Stomach (tissue), 9 donors: ENCODE results near the gene GNA14. TPM values are rescaled to one million over a fixed set of nuclear protein-coding genes. Genes with fewer than 3 reads are reported as not detected.

ENCODE experiments used
- DNase-seq, 2 donors: peaks; one replicate each; pipeline versions ENCODE4 v3.0.0 to v3.0.0-alpha.2; 2013 to 2019
- H3K27ac ChIP-seq, 5 donors: fragments of 200-600 bp in 4 of 5; sonication (generic) in 4 of 5; one replicate each; pipeline ENCODE4 v1.5.1; 2013 to 2019; ENCODE audit warnings: mild to moderate bottlenecking in 1 of 5, moderate library complexity in 1 of 5
- H3K27me3 ChIP-seq, 3 donors: fragments of 200-600 bp; sonication (generic); one replicate each; pipeline ENCODE4 v1.5.1; 2017 to 2019; ENCODE audit warnings: mixed run types in 1 of 3
- H3K36me3 ChIP-seq, 4 donors: fragments of 200-600 bp; sonication (generic); 1 replicate in 3 of 4; 2 replicates in 1 of 4; pipeline ENCODE4 v1.5.1; 2016 to 2019
- H3K4me1 ChIP-seq, 4 donors: fragments of 200-600 bp; sonication (generic); one replicate each; pipeline ENCODE4 v1.5.1; 2016 to 2019
- H3K4me3 ChIP-seq, 4 donors: fragments of 200-600 bp; sonication (generic) in 3 of 4; one replicate each; pipeline ENCODE4 v1.5.1; 2016 to 2019; ENCODE audit warnings: mild to moderate bottlenecking in 1 of 4
- H3K9me3 ChIP-seq, 4 donors: fragments of 200-600 bp; sonication (generic); one replicate each; pipeline ENCODE4 v1.5.1; 2016 to 2019
- CTCF ChIP-seq, 7 experiments: fragments of 450-650 bp in 4 of 7; fragments of 200-600 bp in 3 of 7; sonication (generic) in 3 of 7; IDR thresholded peaks; one replicate each; pipeline ENCODE4 v1.5.1; 2016 to 2019; ENCODE audit warnings: antibody characterized with exemption in 7 of 7, control low read depth in 2 of 7, mild to moderate bottlenecking in 1 of 7
- EP300 ChIP-seq: sonication (generic); formaldehyde crosslinking; IDR thresholded peaks from one replicate; pipeline ENCODE4 v1.6.1; 2017; ENCODE audit warnings: antibody characterized with exemption
- POLR2A ChIP-seq, 4 donors: fragments of 450-650 bp; IDR thresholded peaks; one replicate each; pipeline ENCODE4 v1.6.1; 2016; ENCODE audit warnings: antibody characterized with exemption in 4 of 4, control low read depth in 2 of 4, mild to moderate bottlenecking in 1 of 4, moderate library complexity in 1 of 4
- POLR2AphosphoS5 ChIP-seq, 3 donors: sonication (generic); formaldehyde crosslinking; IDR thresholded peaks; one replicate each; pipeline ENCODE4 v1.6.1; 2016; ENCODE audit warnings: antibody characterized with exemption in 3 of 3
- WGBS, 5 donors: extraction: QIAGEN DNeasy Blood & Tissue Kit in 3 of 5; methylation state at CpG; one replicate each; pipeline versions ENCODE4 v1.1.5 to v1.1.7; 2013 to 2018; 5-methylcytosine and 5-hydroxymethylcytosine counted together
- intact Hi-C: fragments of 100-400 bp; cut with DNase I; formaldehyde crosslinking; loops from one replicate; pipeline ENCODE4 v1.15.1; 2023; ENCODE audit warnings: low total_unique reads
- polyA plus RNA-seq, 3 donors: library from polyadenylated mRNA; stranded (reverse); fragments of 200-250 nt; gene quantifications; one replicate each; pipeline ENCODE4 v1.2.3, GENCODE V29; 2013
- total RNA-seq, 5 donors: library from RNA; depleted of rRNA; stranded (reverse); fragments of >200 nt; gene quantifications; one replicate each; pipeline versions ENCODE4 v1.1.0 to v1.2.3, GENCODE V29; 2014 to 2016
- donor health status: healthy with polysubstance abuse.
- donor health status: Bipolar disorder and iron deficiency.
- donor health status: healthy.

Gene GNA14
- total and polyA plus RNA-seq, 8 donors: 0.46 to 12.5 (median 1.3) TPM; not detected in 1

- Histone ChIP-seq H3K9me3 (peaks cover 0 to 24% (median 15%) of the 10 kb centered on the region in 4 donors), H3K27ac (no peak overlapping the region), H3K27me3 (no peaks in the 10 kb centered on the region), H3K4me1 (no peaks in the 10 kb centered on the region), H3K4me3 (no peak overlapping the region), H3K36me3 (no peaks in the 10 kb centered on the region)
- intact Hi-C loops: no loop called here
- no peak for DNase-seq
- WGBS, 5 donors: 80 to 91% (median 88%) methylated on average over 2 of the region's 2 CpGs
- TF ChIP-seq CTCF (IDR thresholded peaks at IDR 0.05) (no peak), EP300 (no peak), POLR2A (IDR thresholded peaks at IDR 0.05) (no peak), POLR2AphosphoS5 (IDR thresholded peaks at IDR 0.05) (no peak)
Observed at GRCh38 chr9:77541055-77541454, 107.1 kb downstream of the GNA14 start.

- Histone ChIP-seq H3K27ac (peak overlapping the region in 1 of 5 donors; percentile 42), H3K27me3 (no peaks in the 10 kb centered on the region), H3K9me3 (no peaks in the 10 kb centered on the region), H3K4me1 (no peaks in the 10 kb centered on the region), H3K4me3 (no peak overlapping the region), H3K36me3 (no peaks in the 10 kb centered on the region)
- DNase-seq: peak in 1 of 2 donors; percentile 19
- intact Hi-C loops: no loop called here
- no peak for TF ChIP-seq POLR2A (IDR thresholded peaks at IDR 0.05)
- TF ChIP-seq POLR2AphosphoS5 (IDR thresholded peaks at IDR 0.05): peak in 1 of 3 donors; percentile 12
- 76 to 80% (median 76%) methylated on average over 7 of the region's 7 CpGs for WGBS, 5 donors
Observed at GRCh38 chr9:77534376-77535057, 113.6 kb downstream of the GNA14 start.

GRCh38 chr9:77533671-77534070, 114.5 kb downstream of the GNA14 start:
- Histone ChIP-seq H3K4me3 (no peak overlapping the region), H3K27me3 (no peaks in the 10 kb centered on the region), H3K36me3 (no peaks in the 10 kb centered on the region), H3K9me3 (no peaks in the 10 kb centered on the region), H3K4me1 (no peaks in the 10 kb centered on the region), H3K27ac (no peak overlapping the region)
- 80 to 83% (median 82%) methylated on average over 3 of the region's 3 CpGs for WGBS, 5 donors
- no peak for TF ChIP-seq EP300
- no peak for TF ChIP-seq POLR2A (IDR thresholded peaks at IDR 0.05)
- TF ChIP-seq POLR2AphosphoS5 (IDR thresholded peaks at IDR 0.05): no peak
- TF ChIP-seq CTCF (IDR thresholded peaks at IDR 0.05): no peak
- intact Hi-C loops: no loop called here
- DNase-seq: peak in 1 of 2 donors; percentile 16

- Histone ChIP-seq H3K4me3 (no peak overlapping the region), H3K4me1 (no peaks in the 10 kb centered on the region), H3K27me3 (no peaks in the 10 kb centered on the region), H3K9me3 (no peaks in the 10 kb centered on the region), H3K36me3 (no peaks in the 10 kb centered on the region), H3K27ac (no peak overlapping the region)
- intact Hi-C loops: no loop called here
- 81 to 89% (median 87%) methylated on average over 5 of the region's 5 CpGs for WGBS, 5 donors
- no peak for TF ChIP-seq POLR2AphosphoS5 (IDR thresholded peaks at IDR 0.05)
- no peak for TF ChIP-seq POLR2A (IDR thresholded peaks at IDR 0.05)
- no peak for TF ChIP-seq EP300
- TF ChIP-seq CTCF (IDR thresholded peaks at IDR 0.05): no peak
- no peak for DNase-seq
Observed at GRCh38 chr9:77532607-77533006, 115.5 kb downstream of the GNA14 start.

- Histone ChIP-seq H3K27ac (no peak overlapping the region), H3K36me3 (no peaks in the 10 kb centered on the region), H3K4me3 (no peak overlapping the region), H3K4me1 (no peaks in the 10 kb centered on the region), H3K27me3 (no peaks in the 10 kb centered on the region), H3K9me3 (peaks cover 0 to 8% (median 0%) of the 10 kb centered on the region in 4 donors)
- intact Hi-C loops: no loop called here
- TF ChIP-seq POLR2A (IDR thresholded peaks at IDR 0.05): no peak
- TF ChIP-seq POLR2AphosphoS5 (IDR thresholded peaks at IDR 0.05): no peak
- TF ChIP-seq CTCF (IDR thresholded peaks at IDR 0.05): no peak
- TF ChIP-seq EP300: no peak
- 36 to 86% (median 85%) methylated on average over 4 of the region's 4 CpGs for WGBS, 5 donors
- no peak for DNase-seq
Observed at GRCh38 chr9:77531400-77531799, 116.7 kb downstream of the GNA14 start.
